ENCODE results near the gene CCL26.
"Not testable (repeated sequence)": the region's sequence is repeated elsewhere in the genome, so short reads cannot be mapped to it uniquely, and the experiment has no call there.

Gene CCL26

DNA sequence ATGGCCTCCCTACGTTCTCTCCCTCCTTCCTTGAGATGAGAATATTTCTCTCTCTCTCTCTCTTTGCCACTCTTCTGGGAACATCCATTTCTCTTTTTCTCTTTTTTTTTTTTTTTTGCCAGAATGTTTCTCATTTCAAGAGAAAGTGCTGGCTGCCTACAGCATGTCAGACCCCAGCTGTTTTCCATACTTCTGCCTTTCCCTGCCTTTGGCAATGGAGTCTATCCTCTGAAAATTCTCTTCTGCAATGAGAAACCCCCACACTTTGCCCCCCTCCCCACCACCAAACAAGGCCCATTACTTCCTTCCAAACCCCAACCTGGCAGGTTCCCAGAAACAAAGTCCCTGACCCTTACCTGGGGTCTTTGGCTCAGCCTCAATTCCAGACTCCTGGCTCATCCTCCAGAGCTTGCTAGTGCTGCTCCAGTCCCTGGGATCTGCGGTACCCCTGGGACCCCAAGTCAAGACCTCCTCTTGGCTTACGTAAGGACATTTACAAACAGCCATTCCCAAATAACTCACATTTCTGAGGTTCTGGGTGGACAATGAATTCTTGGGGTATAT, 17.4 kb upstream of the CCL26 start:
- TF ChIP-seq, protein P1, sequence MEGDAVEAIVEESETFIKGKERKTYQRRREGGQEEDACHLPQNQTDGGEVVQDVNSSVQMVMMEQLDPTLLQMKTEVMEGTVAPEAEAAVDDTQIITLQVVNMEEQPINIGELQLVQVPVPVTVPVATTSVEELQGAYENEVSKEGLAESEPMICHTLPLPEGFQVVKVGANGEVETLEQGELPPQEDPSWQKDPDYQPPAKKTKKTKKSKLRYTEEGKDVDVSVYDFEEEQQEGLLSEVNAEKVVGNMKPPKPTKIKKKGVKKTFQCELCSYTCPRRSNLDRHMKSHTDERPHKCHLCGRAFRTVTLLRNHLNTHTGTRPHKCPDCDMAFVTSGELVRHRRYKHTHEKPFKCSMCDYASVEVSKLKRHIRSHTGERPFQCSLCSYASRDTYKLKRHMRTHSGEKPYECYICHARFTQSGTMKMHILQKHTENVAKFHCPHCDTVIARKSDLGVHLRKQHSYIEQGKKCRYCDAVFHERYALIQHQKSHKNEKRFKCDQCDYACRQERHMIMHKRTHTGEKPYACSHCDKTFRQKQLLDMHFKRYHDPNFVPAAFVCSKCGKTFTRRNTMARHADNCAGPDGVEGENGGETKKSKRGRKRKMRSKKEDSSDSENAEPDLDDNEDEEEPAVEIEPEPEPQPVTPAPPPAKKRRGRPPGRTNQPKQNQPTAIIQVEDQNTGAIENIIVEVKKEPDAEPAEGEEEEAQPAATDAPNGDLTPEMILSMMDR (IDR thresholded peaks at IDR 0.05; ENCODE audit: low read depth, low read length) = no peak
- H3K36me3 ChIP-seq = no peaks in the 10 kb centered on the region
- DNase-seq = no peak
- H3K9me3 ChIP-seq (ENCODE audit: severe bottlenecking) = peaks cover 3% of the 10 kb centered on the region
- no peak overlapping the region for H3K4me3 ChIP-seq (ENCODE audit: low read depth, low read length)
- H3K27me3 ChIP-seq (ENCODE audit: insufficient read depth, low read depth, severe bottlenecking) = no peaks in the 10 kb centered on the region
- no peak overlapping the region for H3K27ac ChIP-seq

DNA sequence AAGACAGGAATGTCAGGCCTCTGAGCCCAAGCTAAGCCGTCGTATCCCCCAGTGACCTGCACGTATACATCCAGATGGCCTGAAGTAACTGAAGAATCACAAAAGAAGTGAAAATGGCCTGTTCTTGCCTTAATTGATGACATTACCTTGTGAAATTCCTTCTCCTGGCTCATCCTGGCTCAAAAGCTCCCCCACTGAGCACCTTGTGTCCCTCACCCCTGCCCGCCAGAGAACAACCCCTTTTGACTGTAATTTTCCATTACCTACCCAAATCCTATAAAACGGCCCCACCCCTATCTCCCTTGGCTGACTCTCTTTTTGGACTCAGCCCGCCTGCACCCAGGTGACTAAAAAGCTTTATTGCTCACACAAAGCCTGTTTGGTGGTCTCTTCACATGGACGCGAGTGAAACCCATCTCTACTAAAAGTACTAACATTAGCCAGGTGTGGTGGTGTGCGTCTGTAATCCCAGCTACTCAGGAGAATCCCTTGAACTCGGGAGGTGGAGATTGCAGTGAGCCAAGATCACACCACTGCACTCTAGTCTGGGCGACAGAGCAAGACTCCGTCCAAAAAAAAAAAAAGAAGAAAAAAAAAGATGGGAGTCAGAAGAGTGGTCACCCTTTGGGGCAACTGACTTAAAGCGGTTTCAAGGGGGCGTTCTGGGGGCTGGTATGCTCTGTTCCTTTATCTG, 16.3 kb upstream of the CCL26 start:
- H3K36me3 ChIP-seq; H3K9me3 ChIP-seq (ENCODE audit: severe bottlenecking); H3K27me3 ChIP-seq (ENCODE audit: insufficient read depth, low read depth, severe bottlenecking); H3K4me3 ChIP-seq (ENCODE audit: low read depth, low read length): not testable (repeated sequence)
- DNase-seq = peak; percentile 32
- H3K27ac ChIP-seq = peak overlapping the region; percentile 38

DNA sequence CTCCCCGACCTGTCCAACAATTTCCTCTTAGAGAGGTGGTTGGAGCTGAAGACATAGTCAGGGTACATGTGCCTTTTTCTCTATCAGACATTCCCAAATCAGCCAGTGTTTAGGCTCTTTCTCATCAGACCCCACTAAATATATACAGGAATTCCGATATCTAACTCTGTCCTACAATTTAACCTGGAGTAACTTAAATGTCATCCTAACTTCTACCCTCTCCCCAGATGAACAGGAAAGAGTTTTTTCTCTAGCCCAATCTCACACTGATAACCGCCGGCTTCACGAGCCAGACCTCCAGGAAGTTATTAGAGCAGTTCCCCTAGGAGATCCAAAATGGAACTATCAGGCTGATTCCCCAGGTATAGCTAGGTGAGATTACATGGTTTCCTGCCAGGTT, 11.0 kb upstream of the CCL26 start:
- H3K9me3 ChIP-seq (ENCODE audit: severe bottlenecking); DNase-seq; H3K4me3 ChIP-seq (ENCODE audit: low read depth, low read length); H3K36me3 ChIP-seq; H3K27me3 ChIP-seq (ENCODE audit: insufficient read depth, low read depth, severe bottlenecking); H3K27ac ChIP-seq: not testable (repeated sequence)

DNA sequence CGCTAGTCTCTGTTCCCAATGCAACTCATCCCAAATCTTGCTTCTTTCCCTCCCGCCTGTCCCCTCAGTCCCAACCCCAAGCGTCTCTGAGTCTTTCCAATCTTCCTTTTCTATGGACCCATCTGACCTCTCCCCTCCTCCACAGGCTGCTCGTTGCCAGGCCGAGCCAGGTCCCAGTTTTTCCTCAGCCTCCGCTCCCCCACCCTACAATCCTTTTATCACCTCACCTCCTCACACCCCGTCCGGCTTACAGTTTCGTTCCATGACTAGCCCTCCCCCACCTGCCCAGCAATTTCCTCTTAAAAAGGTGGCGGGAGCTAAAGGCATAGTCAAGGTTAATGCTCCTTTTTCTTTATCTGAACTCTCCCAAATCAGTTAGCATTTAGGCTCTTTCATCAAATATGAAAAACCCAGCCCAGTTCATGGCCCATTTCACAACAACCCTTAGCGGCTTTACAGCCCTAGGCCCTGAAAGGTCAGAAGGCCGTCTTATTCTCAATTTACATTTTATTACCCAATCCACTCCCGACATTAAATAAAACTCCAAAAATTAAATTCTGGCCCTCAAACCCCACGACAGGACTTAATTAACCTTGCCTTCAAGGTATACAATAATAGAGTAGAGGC, 8.7 kb upstream of the CCL26 start:
- peak overlapping the region; percentile 62 for H3K27ac ChIP-seq
- H3K4me3 ChIP-seq (ENCODE audit: low read depth, low read length) = peak overlapping the region; percentile 19; the same call in 1 of the 2 replicates
- peak; percentile 86 for DNase-seq
- not testable (repeated sequence) for H3K27me3 ChIP-seq (ENCODE audit: insufficient read depth, low read depth, severe bottlenecking); H3K36me3 ChIP-seq; H3K9me3 ChIP-seq (ENCODE audit: severe bottlenecking)

DNA sequence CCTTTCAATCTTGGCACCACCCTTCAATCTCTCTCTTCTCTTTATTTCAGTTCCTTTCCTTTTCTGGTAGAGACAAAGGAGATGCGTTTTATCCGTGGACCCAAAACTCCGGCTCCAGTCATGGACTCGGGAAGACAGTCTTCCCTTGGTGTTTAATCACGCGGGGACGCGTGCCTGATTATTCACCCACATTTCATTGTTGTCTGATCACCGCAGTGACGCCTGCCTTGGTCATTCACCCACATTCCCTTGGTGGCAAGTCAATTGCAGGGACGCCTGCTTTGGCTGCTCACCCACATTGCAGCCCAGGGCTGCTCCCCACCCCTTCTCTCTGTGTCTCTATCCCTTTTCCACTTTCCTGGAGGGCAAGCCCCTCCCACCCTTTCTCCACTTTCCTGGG, 7.5 kb upstream of the CCL26 start:
- not testable (repeated sequence) for DNase-seq; H3K9me3 ChIP-seq (ENCODE audit: severe bottlenecking); H3K36me3 ChIP-seq; H3K27me3 ChIP-seq (ENCODE audit: insufficient read depth, low read depth, severe bottlenecking); H3K4me3 ChIP-seq (ENCODE audit: low read depth, low read length)
- H3K27ac ChIP-seq = peak overlapping the region; percentile 33

DNA sequence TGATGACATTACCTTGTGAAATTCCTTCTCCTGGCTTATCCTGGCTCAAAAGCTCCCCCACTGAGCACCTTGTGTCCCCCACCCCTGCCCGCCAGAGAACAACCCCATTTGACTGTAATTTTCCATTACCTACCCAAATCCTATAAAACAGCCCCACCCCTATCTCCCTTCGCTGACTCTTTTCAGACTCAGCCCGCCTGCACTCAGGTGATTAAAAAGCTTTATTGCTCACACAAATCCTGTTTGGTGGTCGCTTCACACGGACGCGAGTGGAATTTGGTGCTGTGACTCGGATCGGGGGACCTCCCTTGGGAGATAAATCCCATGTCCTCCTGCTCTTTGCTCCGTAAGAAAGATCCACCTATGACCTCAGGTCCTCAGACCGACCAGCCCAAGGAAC, 7.0 kb upstream of the CCL26 start:
- not testable (repeated sequence) for H3K27me3 ChIP-seq (ENCODE audit: insufficient read depth, low read depth, severe bottlenecking); H3K4me3 ChIP-seq (ENCODE audit: low read depth, low read length); H3K36me3 ChIP-seq; H3K9me3 ChIP-seq (ENCODE audit: severe bottlenecking)
- H3K27ac ChIP-seq = peak overlapping the region; percentile 33
- DNase-seq = peak; percentile 42

DNA sequence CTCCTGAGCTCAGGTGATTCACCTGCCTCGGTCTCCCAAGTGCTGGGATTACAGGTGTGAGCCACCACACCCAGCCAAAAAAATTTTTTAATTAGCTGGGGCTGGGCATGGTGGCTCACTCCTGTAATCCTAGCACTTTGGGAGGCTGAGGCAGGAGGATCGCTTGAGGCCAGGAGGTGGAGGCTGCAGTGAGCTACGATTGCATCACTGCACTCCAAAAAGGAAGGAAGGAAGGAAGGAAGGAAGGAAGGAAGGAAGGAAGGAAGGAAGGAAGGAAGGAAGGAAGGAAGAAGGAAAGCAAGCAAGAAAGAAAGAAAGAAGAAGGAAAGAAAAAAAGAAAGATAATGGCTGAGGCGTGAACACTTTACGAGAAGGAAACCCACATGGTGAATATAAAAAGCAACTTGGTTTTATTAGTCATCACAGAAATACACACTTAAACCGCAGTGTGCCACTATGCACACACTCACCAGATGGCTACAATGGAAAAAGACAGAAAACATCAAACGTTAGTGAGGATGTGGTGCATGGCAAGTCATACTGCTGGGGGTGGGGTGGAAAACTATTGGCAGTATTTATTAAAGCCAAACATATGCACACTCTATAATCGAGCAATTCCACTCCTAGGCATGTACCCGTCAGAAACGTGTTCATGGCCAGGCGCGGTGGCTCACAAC, 4.4 kb upstream of the CCL26 start:
- no peak overlapping the region for H3K4me3 ChIP-seq (ENCODE audit: low read depth, low read length)
- no peaks in the 10 kb centered on the region for H3K36me3 ChIP-seq
- no peaks in the 10 kb centered on the region for H3K27me3 ChIP-seq (ENCODE audit: insufficient read depth, low read depth, severe bottlenecking)
- no peak for DNase-seq
- no peaks in the 10 kb centered on the region for H3K9me3 ChIP-seq (ENCODE audit: severe bottlenecking)
- TF ChIP-seq, protein P1 (IDR thresholded peaks at IDR 0.05; ENCODE audit: low read depth, low read length) = no peak
- no peak overlapping the region for H3K27ac ChIP-seq

DNA sequence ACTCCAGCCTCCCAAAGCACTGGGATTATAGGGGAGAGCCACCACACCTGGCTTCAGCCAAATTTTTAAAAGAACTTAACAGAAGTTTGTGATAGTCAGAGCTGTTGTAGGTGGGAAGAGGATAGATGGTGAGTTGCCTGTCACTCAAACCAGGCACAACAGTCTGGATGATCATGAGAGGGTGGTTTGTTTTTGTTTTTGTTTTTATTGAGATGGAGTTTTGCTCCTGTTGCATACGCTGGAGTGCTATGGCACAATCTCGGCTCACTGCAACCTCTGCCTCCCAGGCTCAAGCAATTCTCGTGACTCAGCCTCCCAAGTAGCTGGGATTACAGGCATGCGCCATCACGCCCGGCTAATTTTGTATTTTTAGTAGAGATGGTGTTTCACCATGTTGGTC, 1.9 kb upstream of the CCL26 start:
- DNase-seq; H3K27ac ChIP-seq; H3K9me3 ChIP-seq (ENCODE audit: severe bottlenecking); H3K36me3 ChIP-seq; H3K27me3 ChIP-seq (ENCODE audit: insufficient read depth, low read depth, severe bottlenecking); H3K4me3 ChIP-seq (ENCODE audit: low read depth, low read length): not testable (repeated sequence)

All from WERI-Rb-1 (cell line).